Stimulated activated CD8-positive, alpha-beta memory T cell treated with anti-CD3 and anti-CD28 coated beads, Interleukin-2, amount 100 ng/mL, for 1 hour (primary cell): Measurements from ENCODE around the gene CAPS.

ENCODE experiments used
- DNase-seq, 2 donors: peaks; one replicate each; pipeline ENCODE4 v3.0.0-alpha.2; 2020; ENCODE audit warnings: low read depth in 2 of 2

The CAPS gene

GRCh38 chr19:5908773-5909442, 5.1 kb upstream of the CAPS start:
- no peak for DNase-seq

DNA sequence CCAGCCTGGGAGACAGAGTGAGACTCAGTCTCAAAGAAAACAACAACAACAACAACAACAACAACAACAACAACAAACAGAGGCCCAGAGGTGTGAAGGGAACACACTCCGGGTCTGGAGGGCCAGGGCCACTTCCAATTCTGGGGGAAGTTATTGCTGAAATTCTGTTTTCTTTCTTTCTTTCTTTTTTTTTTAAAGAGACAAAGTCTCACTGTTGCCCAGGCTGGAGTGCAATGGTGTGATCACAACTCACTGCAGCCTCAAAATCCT, 3.5 kb upstream of the CAPS start:
- no peak for DNase-seq

GRCh38 chr19:5911366-5911765, 2.7 kb upstream of the CAPS start:
- no peak for DNase-seq

- no peak for DNase-seq
These were observed 312 bp downstream of the CAPS start for GRCh38 chr19:5914358-5914774.

- no peak for DNase-seq
These were observed 1.1 kb downstream of the CAPS start for GRCh38 chr19:5914946-5915781.

- DNase-seq: no peak
These were observed 1.7 kb downstream of the CAPS start for GRCh38 chr19:5915782-5916165.

GRCh38 chr19:5916181-5916708, 2.2 kb downstream of the CAPS start:
- no peak for DNase-seq

- DNase-seq: no peak
These were observed 3.5 kb downstream of the CAPS start for GRCh38 chr19:5917431-5918107.

GRCh38 chr19:5918463-5919079, 4.5 kb downstream of the CAPS start:
- no peak for DNase-seq

DNA sequence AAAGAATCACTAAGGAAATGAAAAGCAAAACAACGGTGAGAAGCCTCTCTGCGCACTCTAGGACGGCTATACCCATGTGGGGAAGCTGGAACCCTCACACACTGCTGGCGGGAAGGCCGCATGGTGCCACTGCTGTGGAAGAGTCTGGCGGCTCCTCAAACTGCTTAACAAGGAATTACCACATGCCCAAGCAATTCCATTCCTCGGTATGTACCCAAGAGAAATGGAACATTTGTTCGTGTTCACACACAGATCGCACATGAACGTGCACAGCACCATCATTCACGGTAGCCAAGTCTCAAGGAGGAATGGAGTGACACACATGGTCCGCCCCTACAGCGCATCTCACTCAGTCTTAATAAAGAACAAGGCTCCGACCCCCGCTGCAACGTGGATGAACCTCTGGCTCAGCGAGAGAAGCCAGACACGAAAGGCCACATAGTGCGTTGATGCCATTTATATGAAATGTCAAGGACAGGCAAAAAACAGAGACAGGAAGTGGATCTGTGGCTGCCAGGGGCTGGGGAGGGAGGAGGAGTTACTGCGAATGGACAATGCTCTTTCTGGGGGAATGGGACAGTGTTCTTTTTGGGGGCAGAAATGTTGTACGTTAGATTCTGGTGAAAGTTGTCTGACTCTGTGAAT, 7.6 kb downstream of the CAPS start:
- no peak for DNase-seq

- DNase-seq: no peak
These were observed 8.1 kb downstream of the CAPS start for GRCh38 chr19:5922161-5922545.

- no peak for DNase-seq
These were observed 9.3 kb downstream of the CAPS start for GRCh38 chr19:5923356-5923755.

GRCh38 chr19:5925830-5926427, 11.9 kb downstream of the CAPS start:
- no peak for DNase-seq

- no peak for DNase-seq
These were observed 12.8 kb downstream of the CAPS start for GRCh38 chr19:5926641-5927440.

GRCh38 chr19:5927441-5927821, 13.4 kb downstream of the CAPS start:
- no peak for DNase-seq

DNA sequence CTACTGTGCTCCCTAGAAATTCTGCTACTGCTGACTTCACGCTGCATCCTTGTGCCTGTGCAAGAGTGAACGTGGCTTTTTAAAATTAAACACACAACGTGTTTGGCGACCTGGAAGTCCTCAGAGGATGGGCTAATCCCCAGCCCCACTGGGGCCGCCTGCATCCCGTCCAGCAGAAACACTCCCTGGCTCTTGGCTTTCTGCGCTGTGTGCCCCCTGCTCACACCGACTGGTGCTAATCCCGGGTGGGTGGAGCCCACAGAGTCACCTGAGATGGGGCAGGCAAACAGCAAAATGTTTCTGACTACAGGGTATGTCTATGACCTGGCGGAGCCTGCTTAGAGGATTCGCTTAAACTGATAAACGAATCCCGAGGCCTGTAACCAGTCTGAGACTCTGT, 15.1 kb downstream of the CAPS start:
- no peak for DNase-seq

DNA sequence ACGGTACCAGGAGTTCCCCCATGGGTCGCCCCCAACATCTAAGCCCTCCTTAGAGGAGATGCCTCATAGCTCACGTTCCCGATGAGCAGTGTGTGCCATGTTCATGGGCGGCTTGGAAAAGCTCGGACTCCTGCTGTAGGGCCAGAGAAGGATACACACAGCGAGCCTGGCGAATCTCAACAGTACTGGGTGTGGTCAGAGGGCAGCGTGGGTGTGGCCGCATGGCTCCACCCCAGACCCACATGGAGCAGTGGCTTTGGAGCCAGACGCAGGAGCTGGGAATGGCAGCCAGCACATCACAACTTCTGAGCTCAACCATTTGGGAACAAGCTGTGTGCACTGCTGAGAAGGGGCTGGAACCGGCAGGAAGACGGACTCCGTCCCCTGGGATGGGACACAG, 15.6 kb downstream of the CAPS start:
- no peak for DNase-seq

GRCh38 chr19:5931251-5931650, 17.2 kb downstream of the CAPS start:
- DNase-seq: no peak

GRCh38 chr19:5932146-5932545, 18.1 kb downstream of the CAPS start:
- no peak for DNase-seq

- DNase-seq: no peak
These were observed 18.7 kb downstream of the CAPS start for GRCh38 chr19:5932609-5933262.
